ENCODE data around the gene TJP3.

The TJP3 gene

GRCh38 chr19:3687774-3688706 lies 20.1 kb upstream of the TJP3 start:
- Histone ChIP-seq H3K4me2 (ENCODE audit: low read length) (peak overlapping the region; percentile 31), H3K4me1 (peaks cover 5% of the 10 kb centered on the region), H3K27me3 (ENCODE audit: control insufficient read depth, insufficient read depth, low read length) (no peaks in the 10 kb centered on the region), H3K36me3 (ENCODE audit: control insufficient read depth, insufficient read depth, low read length) (no peaks in the 10 kb centered on the region), H3K9ac (no peak overlapping the region), H3K27ac (peak overlapping the region; percentile 47), H3K9me3 (ENCODE audit: control insufficient read depth, low read length) (no peaks in the 10 kb centered on the region), H3K4me3 (ENCODE audit: low read depth, low read length) (no peak overlapping the region), H3K79me2 (peaks cover 28% of the 10 kb centered on the region), H2AFZ (peak overlapping the region; percentile 59)
- TF ChIP-seq CTCF (IDR thresholded peaks at IDR 0.05): no peak

GRCh38 chr19:3690551-3691371 lies 17.4 kb upstream of the TJP3 start:
- H3K4me3 ChIP-seq (ENCODE audit: low read depth, low read length): no peak overlapping the region
- no peaks in the 10 kb centered on the region for H3K27me3 ChIP-seq (ENCODE audit: control insufficient read depth, insufficient read depth, low read length)
- peaks cover 9% of the 10 kb centered on the region for H3K79me2 ChIP-seq
- H2AFZ ChIP-seq: no peak overlapping the region
- TF ChIP-seq CTCF (IDR thresholded peaks at IDR 0.05): no peak
- no peaks in the 10 kb centered on the region for H3K9me3 ChIP-seq (ENCODE audit: control insufficient read depth, low read length)
- no peaks in the 10 kb centered on the region for H3K36me3 ChIP-seq (ENCODE audit: control insufficient read depth, insufficient read depth, low read length)
- no peak overlapping the region for H3K27ac ChIP-seq
- H3K4me2 ChIP-seq (ENCODE audit: low read length): no peak overlapping the region
- peaks cover 5% of the 10 kb centered on the region for H3K4me1 ChIP-seq
- no peak overlapping the region for H3K9ac ChIP-seq

- H3K4me1 ChIP-seq: peaks cover 5% of the 10 kb centered on the region
- H3K9ac ChIP-seq: no peak overlapping the region
- no peak overlapping the region for H3K4me2 ChIP-seq (ENCODE audit: low read length)
- H3K27me3 ChIP-seq (ENCODE audit: control insufficient read depth, insufficient read depth, low read length): no peaks in the 10 kb centered on the region
- peaks cover 14% of the 10 kb centered on the region for H3K79me2 ChIP-seq
- no peak overlapping the region for H3K4me3 ChIP-seq (ENCODE audit: low read depth, low read length)
- no peaks in the 10 kb centered on the region for H3K9me3 ChIP-seq (ENCODE audit: control insufficient read depth, low read length)
- no peaks in the 10 kb centered on the region for H3K36me3 ChIP-seq (ENCODE audit: control insufficient read depth, insufficient read depth, low read length)
- H3K27ac ChIP-seq: no peak overlapping the region
- no peak overlapping the region for H2AFZ ChIP-seq
- TF ChIP-seq CTCF (IDR thresholded peaks at IDR 0.05): no peak
Measured at GRCh38 chr19:3691372-3691716, 16.8 kb upstream of the TJP3 start.

GRCh38 chr19:3691726-3692125 lies 16.5 kb upstream of the TJP3 start:
- Histone ChIP-seq H3K4me3 (ENCODE audit: low read depth, low read length) (no peak overlapping the region), H3K9me3 (ENCODE audit: control insufficient read depth, low read length) (no peaks in the 10 kb centered on the region), H3K4me2 (ENCODE audit: low read length) (no peak overlapping the region), H3K36me3 (ENCODE audit: control insufficient read depth, insufficient read depth, low read length) (no peaks in the 10 kb centered on the region), H3K27me3 (ENCODE audit: control insufficient read depth, insufficient read depth, low read length) (no peaks in the 10 kb centered on the region), H3K27ac (no peak overlapping the region), H3K4me1 (peaks cover 5% of the 10 kb centered on the region), H3K9ac (no peak overlapping the region), H3K79me2 (peaks cover 14% of the 10 kb centered on the region), H2AFZ (no peak overlapping the region)
- TF ChIP-seq CTCF (IDR thresholded peaks at IDR 0.05): no peak
